Large intestine (tissue), 1 donor: ENCODE results near the gene REPS2. TPM values are rescaled to one million over a fixed set of nuclear protein-coding genes. Genes with fewer than 3 reads are reported as not detected.

Source experiments
- polyA plus RNA-seq: library from polyadenylated mRNA; unstranded; fragments of 120-200 nt; gene quantifications from one replicate; pipeline ENCODE4 v1.2.1, GENCODE V29; 2013

REPS2 gene
- polyA plus RNA-seq, 1 donor, result 3.7 TPM

Other genes with a start within 250 kb of the REPS2 start
- 43.4 TPM for gene CTPS2, start 234.0 kb upstream of the REPS2 start, polyA plus RNA-seq
- 31.3 TPM for gene SYAP1, start 227.0 kb upstream of the REPS2 start, polyA plus RNA-seq
- gene TXLNG, start 160.2 kb upstream of the REPS2 start, polyA plus RNA-seq, result 17.0 TPM
- 132 TPM for gene RBBP7, start 76.3 kb upstream of the REPS2 start, polyA plus RNA-seq